ENCODE data around the gene NOPCHAP1. TPM values are rescaled to one million over a fixed set of nuclear protein-coding genes. Genes with fewer than 3 reads are reported as not detected.

Gene NOPCHAP1
- total and polyA plus RNA-seq, 2 donors (not counting 1 experiment from before 2014, with no cell fraction given), result 3.2 to 21.2 TPM

DNA sequence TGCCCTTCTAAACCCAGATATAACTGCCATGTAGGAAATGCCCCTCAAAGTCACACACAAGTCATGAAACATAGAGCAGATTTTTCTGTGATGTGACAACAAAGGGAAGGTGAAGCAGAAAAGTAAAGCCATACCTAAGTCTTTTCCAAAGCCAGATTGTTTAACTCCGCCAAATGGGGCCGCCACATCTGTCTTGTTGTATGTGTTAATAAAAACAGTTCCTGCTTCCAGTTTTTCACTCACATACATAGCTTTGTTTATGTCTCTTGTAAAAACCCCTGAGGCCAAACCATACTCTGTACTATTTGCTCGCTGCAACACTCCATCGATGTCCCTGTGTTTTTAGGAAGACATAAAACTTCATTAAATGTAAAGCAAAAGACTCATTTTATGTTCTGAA, 40.3 kb downstream of the NOPCHAP1 start:
- intact Hi-C loops (cut with micrococcal nuclease), result no loop called here
- WGBS (ENCODE audit: insufficient coverage), result no CpG with 5 or more reads among the region's 4 CpGs

More for the DNA sequence above, 40.3 kb downstream of the NOPCHAP1 start:
- Histone ChIP-seq H3K79me2 (ENCODE audit: control insufficient read depth, insufficient read depth, low read length) (no peaks in the 10 kb centered on the region), H2AFZ (ENCODE audit: insufficient read depth, low read depth, low read length, poor library complexity, severe bottlenecking) (no peak overlapping the region), H3K36me3 (replicated peaks in 1 of 2; ENCODE audit: control extremely low read depth in 1 of 2, control insufficient read depth in 1 of 2, extremely low read depth in 1 of 2, insufficient read depth in 2 of 2, low read length in 1 of 2) (no peaks in the 10 kb centered on the region), H4K20me1 (ENCODE audit: control insufficient read depth, insufficient read depth, low read length, poor library complexity, severe bottlenecking) (no peaks in the 10 kb centered on the region), H3K9ac (ENCODE audit: low read length) (no peak overlapping the region), H3K4me2 (replicated peaks; ENCODE audit: low read depth, low read length, poor library complexity, severe bottlenecking) (no peak overlapping the region), H3K4me1 (ENCODE audit: control insufficient read depth in 2 of 2, insufficient read depth in 2 of 2, low read length in 2 of 2) (peaks cover 4 to 11% of the 10 kb centered on the region in 2 donors), H3K27me3 (replicated peaks in 1 of 4; ENCODE audit: control extremely low read depth in 1 of 4, control insufficient read depth in 3 of 4, insufficient read depth in 4 of 4, low read length in 3 of 4) (no peaks in the 10 kb centered on the region), H3K27ac (ENCODE audit: low read length in 2 of 2) (no peak overlapping the region), H3K4me3 (ENCODE audit: control extremely low read depth in 1 of 5, extremely low read depth in 1 of 5, insufficient read depth in 1 of 5, low read depth in 2 of 5, low read length in 4 of 5) (no peak overlapping the region), H3K9me3 (ENCODE audit: control extremely low read depth in 1 of 3, control insufficient read depth in 2 of 3, insufficient read depth in 1 of 3, low read length in 2 of 3) (peaks cover 0 to under 1% (median 0%) of the 10 kb centered on the region in 3 donors)
- ChIA-PET POLR2A (no interaction called here), CTCF (no interaction called here)
- H3K4me1 Mint-ChIP-seq, result peaks cover 7% of the 10 kb centered on the region
- H3K27me3 Mint-ChIP-seq, result no peaks in the 10 kb centered on the region
- no peak overlapping the region for H3K27ac Mint-ChIP-seq
- TF ChIP-seq, protein P1, sequence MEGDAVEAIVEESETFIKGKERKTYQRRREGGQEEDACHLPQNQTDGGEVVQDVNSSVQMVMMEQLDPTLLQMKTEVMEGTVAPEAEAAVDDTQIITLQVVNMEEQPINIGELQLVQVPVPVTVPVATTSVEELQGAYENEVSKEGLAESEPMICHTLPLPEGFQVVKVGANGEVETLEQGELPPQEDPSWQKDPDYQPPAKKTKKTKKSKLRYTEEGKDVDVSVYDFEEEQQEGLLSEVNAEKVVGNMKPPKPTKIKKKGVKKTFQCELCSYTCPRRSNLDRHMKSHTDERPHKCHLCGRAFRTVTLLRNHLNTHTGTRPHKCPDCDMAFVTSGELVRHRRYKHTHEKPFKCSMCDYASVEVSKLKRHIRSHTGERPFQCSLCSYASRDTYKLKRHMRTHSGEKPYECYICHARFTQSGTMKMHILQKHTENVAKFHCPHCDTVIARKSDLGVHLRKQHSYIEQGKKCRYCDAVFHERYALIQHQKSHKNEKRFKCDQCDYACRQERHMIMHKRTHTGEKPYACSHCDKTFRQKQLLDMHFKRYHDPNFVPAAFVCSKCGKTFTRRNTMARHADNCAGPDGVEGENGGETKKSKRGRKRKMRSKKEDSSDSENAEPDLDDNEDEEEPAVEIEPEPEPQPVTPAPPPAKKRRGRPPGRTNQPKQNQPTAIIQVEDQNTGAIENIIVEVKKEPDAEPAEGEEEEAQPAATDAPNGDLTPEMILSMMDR (IDR thresholded peaks at IDR 0.05), result no peak
- TF ChIP-seq EZH2 (IDR thresholded peaks at IDR 0.05; ENCODE audit: borderline replicate concordance, insufficient read depth, low read depth, low read length, poor library complexity, severe bottlenecking), result no peak
- H3K4me3 Mint-ChIP-seq, result no peak overlapping the region
- no peak for DNase-seq
- no peaks in the 10 kb centered on the region for H3K9me3 Mint-ChIP-seq (ENCODE audit: insufficient read depth)
- no peak for ATAC-seq (ENCODE audit: low read depth)

Data from B cell (primary cell).